HEK293 (cell line): ENCODE results near the gene EYS.

Experiments used
- CTCF ChIA-PET: fragments of 350-600 bp; formaldehyde crosslinking; extraction: SDS; loops from one replicate; lab custom pipeline; 2021; ENCODE audit warnings: antibody characterized with exemption; lab: Yijun Ruan, JAX
- POLR2A ChIA-PET: fragments of 300-600 bp; formaldehyde crosslinking; extraction: SDS; loops from one replicate; lab custom pipeline; 2020; ENCODE audit warnings: antibody characterized with exemption, inconsistent platforms; lab: Yijun Ruan, JAX
- H3K27ac ChIP-seq: fragments of 200-500 bp; sonication (Bioruptor generic); 2 replicates; pipeline ENCODE4 v1.5.1; 2014; ENCODE audit warnings: low read depth, low read length, control low read depth, inconsistent platforms; ENCODE audit errors: extremely low read depth
- H3K36me3 ChIP-seq, 2 experiments: fragments of 200-500 bp in 1 of 2; sonication (Bioruptor generic) in 1 of 2; 1 replicate in 1 of 2; 2 replicates in 1 of 2; pipeline ENCODE4 v1.5.1; 2014 to 2017; ENCODE audit warnings: inconsistent platforms in 2 of 2, low read length in 2 of 2; ENCODE audit not compliant: control insufficient read depth in 2 of 2, insufficient read depth in 1 of 2
- H3K4me1 ChIP-seq: fragments of 200-500 bp; sonication (Bioruptor generic); 2 replicates; pipeline ENCODE4 v1.5.1; 2014; ENCODE audit warnings: mild to moderate bottlenecking, low read length, inconsistent platforms; ENCODE audit not compliant: control insufficient read depth, insufficient read depth
- H3K4me3 ChIP-seq: 2 replicates; pipeline ENCODE4 v1.5.1; 2011; ENCODE audit warnings: low read depth, mild to moderate bottlenecking, control low read depth, low read length, moderate library complexity
- H3K9me3 ChIP-seq: fragments of 200-500 bp; sonication (Bioruptor generic); 2 replicates; pipeline ENCODE4 v1.5.1; 2014; ENCODE audit warnings: low read depth, low read length, inconsistent platforms; ENCODE audit not compliant: control insufficient read depth, insufficient read depth
- EGR2 ChIP-seq: fragments of 450-650 bp; formaldehyde crosslinking; IDR thresholded peaks from 2 replicates; pipeline ENCODE4 v1.5.1; 2016; ENCODE audit warnings: low read depth, missing biosample characterization, missing genetic modification characterization
- FEZF1 ChIP-seq: fragments of 450-650 bp; formaldehyde crosslinking; IDR thresholded peaks from 2 replicates; pipeline ENCODE4 v1.5.1; 2016; ENCODE audit warnings: missing biosample characterization, missing genetic modification characterization
- KLF10 ChIP-seq: fragments of 450-650 bp; IDR thresholded peaks from 2 replicates; pipeline ENCODE4 v1.5.1; 2018; ENCODE audit warnings: missing biosample characterization, mild to moderate bottlenecking, missing genetic modification characterization
- TRIM28 ChIP-seq: IDR thresholded peaks from 2 replicates; pipeline ENCODE4 v1.6.1; 2011; ENCODE audit warnings: low read length, control low read depth, borderline replicate concordance
- WT1 ChIP-seq: fragments of 450-650 bp; formaldehyde crosslinking; IDR thresholded peaks from 2 replicates; pipeline ENCODE4 v1.5.1; 2016; ENCODE audit warnings: missing biosample characterization, missing genetic modification characterization
- ZBTB1 ChIP-seq: fragments of 450-650 bp; formaldehyde crosslinking; IDR thresholded peaks from 2 replicates; pipeline ENCODE4 v1.5.1; 2016; ENCODE audit warnings: missing biosample characterization, missing genetic modification characterization
- ZFP41 ChIP-seq: fragments of 450-650 bp; formaldehyde crosslinking; IDR thresholded peaks from 2 replicates; pipeline ENCODE4 v1.5.1; 2016; ENCODE audit warnings: missing biosample characterization, missing genetic modification characterization, borderline replicate concordance
- ZNF146 ChIP-seq: fragments of 450-650 bp; formaldehyde crosslinking; IDR thresholded peaks from 2 replicates; pipeline ENCODE4 v1.5.1; 2016; ENCODE audit warnings: missing biosample characterization, missing genetic modification characterization
- ZNF214 ChIP-seq: fragments of 450-650 bp; formaldehyde crosslinking; IDR thresholded peaks from 2 replicates; pipeline ENCODE4 v1.5.1; 2017; ENCODE audit warnings: missing biosample characterization, mild to moderate bottlenecking, missing genetic modification characterization, borderline replicate concordance
- ZNF350 ChIP-seq: fragments of 450-650 bp; formaldehyde crosslinking; IDR thresholded peaks from 2 replicates; pipeline ENCODE4 v1.5.0; 2017; ENCODE audit warnings: missing biosample characterization, mild to moderate bottlenecking, missing genetic modification characterization
- ZNF391 ChIP-seq: fragments of 450-650 bp; formaldehyde crosslinking; IDR thresholded peaks from 2 replicates; pipeline ENCODE4 v1.5.1; 2016; ENCODE audit warnings: low read depth, missing biosample characterization, missing genetic modification characterization, borderline replicate concordance
- ZNF404 ChIP-seq: fragments of 450-650 bp; formaldehyde crosslinking; IDR thresholded peaks from 2 replicates; pipeline ENCODE4 v1.5.1; 2017; ENCODE audit warnings: missing biosample characterization, missing genetic modification characterization
- ZNF555 ChIP-seq: fragments of 450-650 bp; formaldehyde crosslinking; conservative IDR thresholded peaks from 2 replicates; pipeline ENCODE4 v1.5.1; 2017; ENCODE audit warnings: missing biosample characterization, mild to moderate bottlenecking, missing genetic modification characterization, inconsistent platforms
- ZNF560 ChIP-seq: fragments of 450-650 bp; formaldehyde crosslinking; IDR thresholded peaks from 2 replicates; pipeline ENCODE4 v1.5.1; 2017; ENCODE audit warnings: missing biosample characterization, missing genetic modification characterization, borderline replicate concordance
- ZNF621 ChIP-seq: fragments of 450-650 bp; formaldehyde crosslinking; IDR thresholded peaks from 2 replicates; pipeline ENCODE4 v1.5.1; 2017; ENCODE audit warnings: missing biosample characterization, missing genetic modification characterization
- ZNF626 ChIP-seq: fragments of 450-650 bp; sonication (Bioruptor Pico); formaldehyde crosslinking; IDR thresholded peaks from 2 replicates; pipeline ENCODE4 v1.5.1; 2018; ENCODE audit warnings: missing biosample characterization, missing genetic modification characterization, inconsistent platforms
- TF ChIP-seq, protein P1 (sequence below): fragments of 450-650 bp; formaldehyde crosslinking; IDR thresholded peaks from 2 replicates; pipeline ENCODE4 v1.5.1; 2017; ENCODE audit warnings: missing biosample characterization, mild to moderate bottlenecking, missing genetic modification characterization, moderate library complexity
- TF ChIP-seq, protein P2 (sequence below): fragments of 450-650 bp; formaldehyde crosslinking; IDR thresholded peaks from 2 replicates; pipeline ENCODE4 v1.5.1; 2016; ENCODE audit warnings: missing biosample characterization, missing genetic modification characterization
- TF ChIP-seq, protein P3 (sequence below): fragments of 450-650 bp; formaldehyde crosslinking; IDR thresholded peaks from 2 replicates; pipeline ENCODE4; 2016; ENCODE audit warnings: missing biosample characterization, missing genetic modification characterization
- TF ChIP-seq, protein P4 (sequence below): fragments of 450-650 bp; formaldehyde crosslinking; IDR thresholded peaks from 2 replicates; pipeline ENCODE4 v1.5.1; 2016; ENCODE audit warnings: missing biosample characterization, missing genetic modification characterization, low read depth

Gene EYS

DNA sequence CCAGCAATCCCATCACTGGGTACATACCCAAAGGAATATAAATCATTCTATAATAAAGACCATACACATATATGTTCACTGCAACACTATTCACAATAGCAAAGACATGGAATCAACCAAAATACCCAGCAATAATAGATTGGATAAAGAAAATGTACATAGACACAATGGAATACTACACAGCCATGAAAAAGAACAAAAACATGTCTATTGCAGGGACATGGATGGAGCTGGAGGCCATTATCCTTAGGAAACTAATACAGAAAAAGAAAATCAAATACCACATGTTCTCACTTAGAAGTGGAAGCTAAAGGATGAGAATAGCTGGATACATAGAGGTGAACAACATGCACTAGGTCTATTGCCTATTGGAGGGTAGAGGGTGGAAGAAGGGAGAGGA lies 1396.8 kb downstream of the EYS start:
- H3K36me3 ChIP-seq, result no peaks in the 10 kb centered on the region
- ChIA-PET CTCF (interaction anchor here (0.9 to 3.0 kb wide), 2 partner anchors 9 to 20 kb away, joined by 4 to 8 read pairs; no protein-coding TSS in a partner anchor), POLR2A (no interaction called here)
- no peaks in the 10 kb centered on the region for H3K4me1 ChIP-seq
- H3K4me3 ChIP-seq, result no peak overlapping the region
- TF ChIP-seq ZNF621 (tag by site-specific recombination) (no peak), FEZF1 (tag by site-specific recombination) (no peak), ZNF391 (tag by site-specific recombination) (no peak), ZNF555 (tag by site-specific recombination) (no peak), KLF10 (no peak), ZNF350 (tag by site-specific recombination) (no peak), EGR2 (no peak), ZBTB1 (tag by site-specific recombination) (no peak), ZNF214 (tag by site-specific recombination) (no peak), ZNF404 (tag by site-specific recombination) (no peak), ZNF560 (no peak), ZNF626 (tag by site-specific recombination) (no peak), ZFP41 (no peak), ZNF146 (tag by site-specific recombination) (peak; percentile 91)
- TF ChIP-seq, protein P1, sequence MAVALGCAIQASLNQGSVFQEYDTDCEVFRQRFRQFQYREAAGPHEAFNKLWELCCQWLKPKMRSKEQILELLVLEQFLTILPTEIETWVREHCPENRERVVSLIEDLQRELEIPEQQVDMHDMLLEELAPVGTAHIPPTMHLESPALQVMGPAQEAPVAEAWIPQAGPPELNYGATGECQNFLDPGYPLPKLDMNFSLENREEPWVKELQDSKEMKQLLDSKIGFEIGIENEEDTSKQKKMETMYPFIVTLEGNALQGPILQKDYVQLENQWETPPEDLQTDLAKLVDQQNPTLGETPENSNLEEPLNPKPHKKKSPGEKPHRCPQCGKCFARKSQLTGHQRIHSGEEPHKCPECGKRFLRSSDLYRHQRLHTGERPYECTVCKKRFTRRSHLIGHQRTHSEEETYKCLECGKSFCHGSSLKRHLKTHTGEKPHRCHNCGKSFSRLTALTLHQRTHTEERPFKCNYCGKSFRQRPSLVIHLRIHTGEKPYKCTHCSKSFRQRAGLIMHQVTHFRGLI (tag by site-specific recombination), result no peak
- TF ChIP-seq, protein P2, sequence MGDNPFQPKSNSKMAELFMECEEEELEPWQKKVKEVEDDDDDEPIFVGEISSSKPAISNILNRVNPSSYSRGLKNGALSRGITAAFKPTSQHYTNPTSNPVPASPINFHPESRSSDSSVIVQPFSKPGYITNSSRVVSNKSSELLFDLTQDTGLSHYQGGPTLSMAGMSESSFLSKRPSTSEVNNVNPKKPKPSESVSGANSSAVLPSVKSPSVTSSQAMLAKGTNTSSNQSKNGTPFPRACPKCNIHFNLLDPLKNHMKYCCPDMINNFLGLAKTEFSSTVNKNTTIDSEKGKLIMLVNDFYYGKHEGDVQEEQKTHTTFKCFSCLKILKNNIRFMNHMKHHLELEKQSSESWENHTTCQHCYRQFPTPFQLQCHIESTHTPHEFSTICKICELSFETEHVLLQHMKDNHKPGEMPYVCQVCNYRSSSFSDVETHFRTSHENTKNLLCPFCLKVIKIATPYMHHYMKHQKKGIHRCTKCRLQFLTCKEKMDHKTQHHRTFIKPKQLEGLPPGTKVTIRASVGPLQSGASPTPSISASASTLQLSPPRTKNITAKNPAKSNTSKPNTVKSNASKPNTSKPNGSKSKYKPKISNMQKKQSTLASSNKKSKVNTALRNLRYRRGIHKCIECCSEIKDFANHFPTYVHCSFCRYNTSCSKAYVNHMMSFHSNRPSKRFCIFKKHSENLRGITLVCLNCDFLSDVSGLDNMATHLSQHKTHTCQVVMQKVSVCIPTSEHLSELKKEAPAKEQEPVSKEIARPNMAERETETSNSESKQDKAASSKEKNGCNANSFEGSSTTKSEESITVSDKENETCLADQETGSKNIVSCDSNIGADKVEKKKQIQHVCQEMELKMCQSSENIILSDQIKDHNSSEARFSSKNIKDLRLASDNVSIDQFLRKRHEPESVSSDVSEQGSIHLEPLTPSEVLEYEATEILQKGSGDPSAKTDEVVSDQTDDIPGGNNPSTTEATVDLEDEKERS (tag by site-specific recombination), result peak; percentile 71; the same call in 1 of the 2 replicates
- TF ChIP-seq, protein P3, sequence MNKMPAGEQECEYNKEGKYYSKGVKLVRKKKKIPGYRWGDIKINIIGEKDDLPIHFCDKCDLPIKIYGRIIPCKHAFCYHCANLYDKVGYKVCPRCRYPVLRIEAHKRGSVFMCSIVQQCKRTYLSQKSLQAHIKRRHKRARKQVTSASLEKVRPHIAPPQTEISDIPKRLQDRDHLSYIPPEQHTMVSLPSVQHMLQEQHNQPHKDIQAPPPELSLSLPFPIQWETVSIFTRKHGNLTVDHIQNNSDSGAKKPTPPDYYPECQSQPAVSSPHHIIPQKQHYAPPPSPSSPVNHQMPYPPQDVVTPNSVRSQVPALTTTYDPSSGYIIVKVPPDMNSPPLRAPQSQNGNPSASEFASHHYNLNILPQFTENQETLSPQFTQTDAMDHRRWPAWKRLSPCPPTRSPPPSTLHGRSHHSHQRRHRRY, result no peak
- H3K27ac ChIP-seq, result no peak overlapping the region
- H3K9me3 ChIP-seq, result no peaks in the 10 kb centered on the region

DNA sequence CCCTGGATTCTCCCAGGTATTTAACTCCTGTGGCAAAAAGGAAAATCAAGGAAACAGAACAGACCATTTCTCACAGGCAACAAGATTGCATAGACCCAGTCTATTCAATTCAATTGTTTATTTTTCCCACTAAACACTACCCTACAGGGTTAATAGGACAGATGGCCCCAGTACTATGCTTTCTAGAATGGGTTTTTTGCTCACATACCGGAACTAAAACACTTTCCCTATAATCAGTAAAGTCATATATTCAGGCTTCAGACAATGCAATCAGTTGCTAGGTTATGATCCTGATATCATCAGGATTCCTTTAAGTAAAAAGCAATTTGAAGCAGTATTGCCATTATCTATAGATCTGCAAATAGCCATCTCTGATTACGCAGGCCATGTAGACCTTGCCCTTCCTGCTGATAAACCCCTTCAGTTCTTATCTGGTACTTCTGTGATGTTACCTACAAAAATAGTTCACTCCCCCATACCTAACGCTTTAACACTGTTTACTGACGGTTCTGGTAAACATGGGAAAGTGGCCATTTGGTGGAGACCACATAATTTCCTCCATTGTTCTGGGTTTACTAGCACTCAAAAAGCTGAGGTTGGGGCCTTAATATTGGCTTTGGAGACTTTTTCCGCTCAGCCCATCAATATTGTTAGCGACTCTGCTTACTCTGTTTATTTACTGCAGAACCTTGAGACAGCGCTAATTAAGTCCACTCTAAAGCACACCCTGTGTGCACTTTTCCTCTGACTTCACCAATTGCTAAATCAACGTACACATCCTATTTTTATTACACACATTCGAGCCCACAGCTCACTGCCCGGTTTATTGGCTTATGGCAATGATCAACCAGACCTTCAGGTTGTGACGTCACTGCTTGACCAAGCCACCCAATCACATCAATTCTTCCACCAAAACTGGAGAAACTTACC lies 1405.5 kb downstream of the EYS start:
- H3K9me3 ChIP-seq, result no peaks in the 10 kb centered on the region
- POLR2A ChIA-PET, result no interaction called here
- no peaks in the 10 kb centered on the region for H3K36me3 ChIP-seq
- TF ChIP-seq TRIM28 (0 out of 2 replicates have a peak, but pooled peaks have one; percentile 57), WT1 (tag by site-specific recombination) (no peak)
- TF ChIP-seq, protein P4, sequence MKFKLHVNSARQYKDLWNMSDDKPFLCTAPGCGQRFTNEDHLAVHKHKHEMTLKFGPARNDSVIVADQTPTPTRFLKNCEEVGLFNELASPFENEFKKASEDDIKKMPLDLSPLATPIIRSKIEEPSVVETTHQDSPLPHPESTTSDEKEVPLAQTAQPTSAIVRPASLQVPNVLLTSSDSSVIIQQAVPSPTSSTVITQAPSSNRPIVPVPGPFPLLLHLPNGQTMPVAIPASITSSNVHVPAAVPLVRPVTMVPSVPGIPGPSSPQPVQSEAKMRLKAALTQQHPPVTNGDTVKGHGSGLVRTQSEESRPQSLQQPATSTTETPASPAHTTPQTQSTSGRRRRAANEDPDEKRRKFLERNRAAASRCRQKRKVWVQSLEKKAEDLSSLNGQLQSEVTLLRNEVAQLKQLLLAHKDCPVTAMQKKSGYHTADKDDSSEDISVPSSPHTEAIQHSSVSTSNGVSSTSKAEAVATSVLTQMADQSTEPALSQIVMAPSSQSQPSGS (tag by site-specific recombination), result 0 out of 2 replicates have a peak, but pooled peaks have one; percentile 13
- TF ChIP-seq, all 188 proteins: peak for 2
- H3K4me1 ChIP-seq, result no peaks in the 10 kb centered on the region
- CTCF ChIA-PET, result interaction anchor here (1.4 kb wide), 1 partner anchor 29 kb away, joined by 5 read pairs; no protein-coding TSS in a partner anchor
- H3K4me3 ChIP-seq, result no peak overlapping the region
- H3K27ac ChIP-seq, result no peak overlapping the region
